Activated CD4-positive, alpha-beta memory T cell treated with anti-CD3 and anti-CD28 coated beads for 36 hours (primary cell): ENCODE data around the gene USP28. TPM values are rescaled to one million over a fixed set of nuclear protein-coding genes. Genes with fewer than 3 reads are reported as not detected.

Source experiments
- CTCF ChIA-PET: fragments of 350-600 bp; sonication (Branson Sonifier 250); formaldehyde crosslinking; loops from one replicate; lab custom pipeline; 2021; ENCODE audit warnings: antibody characterized with exemption, inconsistent platforms; lab: Charles Lee
- POLR2A ChIA-PET: fragments of 350-600 bp; sonication (Branson Sonifier 250); formaldehyde crosslinking; loops from one replicate; lab custom pipeline; 2021; ENCODE audit warnings: antibody characterized with exemption; lab: Charles Lee
- DNase-seq: peaks from one replicate; pipeline ENCODE4 v3.0.0-alpha.2; 2020
- H3K27ac Mint-ChIP-seq: one replicate; pipeline ENCODE4 v1.8.0; 2021; ENCODE audit warnings: mixed read lengths
- H3K27me3 Mint-ChIP-seq: one replicate; pipeline ENCODE4 v1.8.0; 2021; ENCODE audit warnings: mixed read lengths
- H3K36me3 Mint-ChIP-seq: one replicate; pipeline ENCODE4 v1.8.0; 2021; ENCODE audit warnings: mixed read lengths
- H3K4me1 Mint-ChIP-seq: one replicate; pipeline ENCODE4 v1.8.0; 2021; ENCODE audit warnings: low read depth, mixed read lengths
- H3K4me3 Mint-ChIP-seq: one replicate; pipeline ENCODE4 v1.8.0; 2021; ENCODE audit warnings: mild to moderate bottlenecking, mixed read lengths
- H3K9me3 Mint-ChIP-seq: one replicate; pipeline ENCODE4 v1.8.0; 2021; ENCODE audit warnings: mixed read lengths
- intact Hi-C: fragments of 100-400 bp; cut with micrococcal nuclease; formaldehyde crosslinking; loops from one replicate; pipeline ENCODE4 v1.15.1; 2023
- total RNA-seq, 2 experiments: library from RNA; stranded (reverse); gene quantifications; one replicate each; pipeline ENCODE4 v1.2.3, GENCODE V29; 2021

USP28 gene
- total RNA-seq, 2 experiments from 2014 or later: 30.6 to 41.7 TPM

- intact Hi-C loops: no loop called here
- POLR2A ChIA-PET: no interaction called here
- CTCF ChIA-PET: interaction anchor here (1.0 kb wide), 1 partner anchor 13 kb away, joined by 3 read pairs; the partner anchor contains the start of gene ZW10
- DNase-seq: no peak
- peaks cover 45% of the 10 kb centered on the region for H3K36me3 Mint-ChIP-seq
- no peak overlapping the region for H3K27ac Mint-ChIP-seq
- H3K4me1 Mint-ChIP-seq: peaks cover 15% of the 10 kb centered on the region
- no peak overlapping the region for H3K4me3 Mint-ChIP-seq
- peaks cover 4% of the 10 kb centered on the region for H3K9me3 Mint-ChIP-seq
- no peaks in the 10 kb centered on the region for H3K27me3 Mint-ChIP-seq
Observed at GRCh38 chr11:113760241-113760640, 115.1 kb downstream of the USP28 start.

DNA sequence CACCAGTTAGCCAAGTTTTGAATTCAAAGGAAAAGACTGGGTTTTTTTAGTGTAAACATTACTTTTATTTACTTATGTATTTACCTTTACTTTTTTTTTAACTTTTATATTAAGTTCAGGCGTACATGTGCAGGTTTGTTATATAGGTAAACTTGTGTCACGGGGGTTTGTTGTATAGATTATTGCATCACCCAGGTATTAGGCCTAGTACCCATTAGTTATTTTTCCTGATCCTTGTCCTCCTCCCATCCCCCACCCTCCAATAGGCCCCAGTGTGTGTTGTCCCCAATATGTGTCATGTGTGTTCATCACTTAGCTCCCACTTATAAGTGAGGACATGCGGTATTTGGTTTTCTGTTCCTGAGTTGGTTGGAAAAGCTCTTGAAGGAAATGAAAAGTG, 122.4 kb downstream of the USP28 start:
- Mint-ChIP-seq H3K4me3 (no peak overlapping the region), H3K27me3 (no peaks in the 10 kb centered on the region), H3K4me1 (no peaks in the 10 kb centered on the region), H3K9me3 (no peaks in the 10 kb centered on the region), H3K36me3 (peaks cover 16% of the 10 kb centered on the region), H3K27ac (no peak overlapping the region)
- no peak for DNase-seq
- POLR2A ChIA-PET: no interaction called here
- intact Hi-C loops: no loop called here
- CTCF ChIA-PET: interaction anchor here (1.6 kb wide), 1 partner anchor 21 kb away, joined by 4 read pairs; the partner anchor contains the start of gene ZW10

Other genes starting within 250 kb of the USP28 start
- gene TMPRSS5, start 169.3 kb downstream of the USP28 start, total RNA-seq: 1 to 10 TPM; 1.1 to 1.9 TPM
- 10 to 100 TPM; 14.6 to 15.2 TPM for gene ZW10, start 101.9 kb downstream of the USP28 start, total RNA-seq
- not detected for gene CLDN25, start 95.8 kb downstream of the USP28 start, total RNA-seq
- not detected for gene HTR3B, start 29.2 kb upstream of the USP28 start, total RNA-seq
- not detected for gene HTR3A, start 99.5 kb upstream of the USP28 start, total RNA-seq
- gene ZBTB16, start 184.1 kb upstream of the USP28 start, total RNA-seq: 1 to 10 TPM; 7.7 to 9.7 TPM